K562 (cell line): ENCODE results near the gene BBS1. TPM values are rescaled to one million over a fixed set of nuclear protein-coding genes. Genes with fewer than 3 reads are reported as not detected.

Experiments
- BMI1 ChIP-seq: fragments of 150-350 bp; IDR thresholded peaks from 2 replicates; pipeline ENCODE4 v1.6.1; 2014; ENCODE audit warnings: low read length
- CXXC5 ChIP-seq: fragments of 250-450 bp; sonication (Bioruptor Pico); IDR thresholded peaks from 2 replicates; pipeline ENCODE4 v1.8.0; 2022; ENCODE audit warnings: inconsistent platforms, mild to moderate bottlenecking, moderate library complexity
- FOXK1 ChIP-seq: sonication (generic); formaldehyde crosslinking; IDR thresholded peaks from 2 replicates; pipeline ENCODE4 v1.8.0; 2022; ENCODE audit warnings: missing genetic modification reagents, mild to moderate bottlenecking, borderline replicate concordance
- FOXK2 ChIP-seq, 2 experiments: fragments of 450-650 bp; IDR thresholded peaks in 1 of 2; conservative IDR thresholded peaks in 1 of 2; 2 replicates each; pipeline ENCODE4 v1.6.1; 2016; ENCODE audit warnings: low read depth in 2 of 2, mild to moderate bottlenecking in 1 of 2
- MCM5 ChIP-seq: fragments of 450-650 bp; IDR thresholded peaks from 2 replicates; pipeline ENCODE4 v1.6.1; 2016; ENCODE audit warnings: low read depth
- NR1H2 ChIP-seq: sonication (generic); formaldehyde crosslinking; IDR thresholded peaks from 2 replicates; pipeline ENCODE4 v1.4.0; 2020; ENCODE audit warnings: mild to moderate bottlenecking, missing genetic modification reagents
- PHF20 ChIP-seq: fragments of 450-650 bp; IDR thresholded peaks from 2 replicates; pipeline ENCODE4 v1.6.1; 2018; ENCODE audit not compliant: partially characterized antibody
- PHF21A ChIP-seq: fragments of 450-650 bp; IDR thresholded peaks from 2 replicates; pipeline ENCODE4 v1.6.1; 2017; ENCODE audit warnings: low read depth, borderline replicate concordance
- PURB ChIP-seq: sonication (generic); formaldehyde crosslinking; IDR thresholded peaks from 2 replicates; pipeline ENCODE4 v1.9.0; 2021; ENCODE audit warnings: low read depth, mild to moderate bottlenecking, missing genetic modification reagents
- SRSF1 ChIP-seq: fragments of 200-400 bp; formaldehyde crosslinking; IDR thresholded peaks from 2 replicates; pipeline ENCODE4 v1.6.1; 2017; ENCODE audit warnings: mild to moderate bottlenecking, low read depth, low read length, moderate library complexity
- ZBTB17 ChIP-seq: fragments of 450-650 bp; formaldehyde crosslinking; IDR thresholded peaks from 2 replicates; pipeline ENCODE4 v1.4.0; 2020; ENCODE audit warnings: mild to moderate bottlenecking
- ZBTB40 ChIP-seq, 2 experiments: fragments of 450-650 bp in 1 of 2; sonication (generic) in 1 of 2; formaldehyde crosslinking in 1 of 2; IDR thresholded peaks; 2 replicates each; pipeline versions ENCODE4 v1.7.1 to v1.9.0; 2016 to 2022; ENCODE audit warnings: inconsistent platforms in 1 of 2, mild to moderate bottlenecking in 1 of 2, missing genetic modification reagents in 1 of 2
- ZNF561 ChIP-seq: fragments of 450-650 bp; formaldehyde crosslinking; conservative IDR thresholded peaks from 2 replicates; pipeline ENCODE4 v1.4.0; 2020; ENCODE audit warnings: mild to moderate bottlenecking, moderate library complexity
- ZNF592 ChIP-seq: fragments of 450-650 bp; IDR thresholded peaks from 2 replicates; pipeline ENCODE4 v1.6.1; 2017; ENCODE audit warnings: antibody characterized with exemption, mild to moderate bottlenecking
- polyA plus RNA-seq, 8 experiments: library from polyadenylated mRNA; depleted of rRNA in 4 of 8; stranded (reverse) in 5 of 8; unstranded in 3 of 8; fragments of >200 nt; fragmentation: Nextera tagmentation in 2 of 8; fragmentation: Illumina TruSeq in 1 of 8; extraction: Ambion mirVana in 2 of 8; extraction: Trizol in 1 of 8; gene quantifications; 2 replicates each; pipeline versions ENCODE4 v1.2.1 to v1.2.3, GENCODE V29; 2011 to 2014; ENCODE audit warnings: inconsistent platforms in 1 of 8, missing spikeins in 1 of 8
- total RNA-seq, 7 experiments: library from RNA; depleted of rRNA in 6 of 7; stranded (reverse); fragments of >200 nt in 6 of 7; fragmentation: Illumina TruSeq in 2 of 7; extraction: Trizol in 2 of 7; gene quantifications; 2 replicates each; pipeline versions ENCODE4 v1.2.1 to v1.2.3, GENCODE V29; 2011 to 2021; ENCODE audit warnings: low replicate concordance in 1 of 7

BBS1 gene
- total and polyA plus RNA-seq, 9 of the 15 experiments (the other 6 are each of a cell fraction or from before 2014, with no cell fraction given): 9.0 to 19.8 (median 12.1) TPM

GRCh38 chr11:66480117-66480938 lies 30.1 kb upstream of the BBS1 start, which contains the start of gene DPP3 (continued):
- peak; percentile 87 for TF ChIP-seq ZBTB40 (IDR thresholded peaks at IDR 0.05)
- TF ChIP-seq ZBTB40 (CRISPR knock-in tag; IDR thresholded peaks at IDR 0.05): no peak
- no peak for TF ChIP-seq SRSF1
- peak; percentile 91 for TF ChIP-seq PHF20
- TF ChIP-seq CXXC5 (CRISPR knock-in tag): peak; percentile 96
- TF ChIP-seq ZNF592: 0 out of 2 replicates have a peak, but pooled peaks have one; percentile 2
- peak; percentile 48; the same call in 1 of the 2 replicates for TF ChIP-seq ZBTB17 (CRISPR knock-in tag)
- TF ChIP-seq NR1H2 (CRISPR knock-in tag): no peak
- no peak for TF ChIP-seq FOXK1 (CRISPR knock-in tag)
- peak in 1 of 2 experiments; percentile 29; a peak in 2 of 4 replicates for TF ChIP-seq FOXK2 (conservative IDR thresholded peaks at IDR 0.05 in 1 of 2, IDR thresholded peaks at IDR 0.05 in 1 of 2; ENCODE audit: low read depth in 2 of 2)
- TF ChIP-seq ZNF561: no peak
- TF ChIP-seq MCM5: no peak
- no peak for TF ChIP-seq PHF21A
- TF ChIP-seq BMI1: no peak
- TF ChIP-seq PURB: no peak
